NB4 (cell line): ENCODE data around the gene AP2B1.

Experiments used
- TF ChIP-seq, protein P1 (sequence below): IDR thresholded peaks from one replicate; pipeline ENCODE4 v1.5.1; 2012; ENCODE audit warnings: low read depth, low read length
- TF ChIP-seq, protein P2 (sequence below): IDR thresholded peaks from 2 replicates; pipeline ENCODE4 v1.6.1; 2011; ENCODE audit warnings: low read depth, low read length

DNA sequence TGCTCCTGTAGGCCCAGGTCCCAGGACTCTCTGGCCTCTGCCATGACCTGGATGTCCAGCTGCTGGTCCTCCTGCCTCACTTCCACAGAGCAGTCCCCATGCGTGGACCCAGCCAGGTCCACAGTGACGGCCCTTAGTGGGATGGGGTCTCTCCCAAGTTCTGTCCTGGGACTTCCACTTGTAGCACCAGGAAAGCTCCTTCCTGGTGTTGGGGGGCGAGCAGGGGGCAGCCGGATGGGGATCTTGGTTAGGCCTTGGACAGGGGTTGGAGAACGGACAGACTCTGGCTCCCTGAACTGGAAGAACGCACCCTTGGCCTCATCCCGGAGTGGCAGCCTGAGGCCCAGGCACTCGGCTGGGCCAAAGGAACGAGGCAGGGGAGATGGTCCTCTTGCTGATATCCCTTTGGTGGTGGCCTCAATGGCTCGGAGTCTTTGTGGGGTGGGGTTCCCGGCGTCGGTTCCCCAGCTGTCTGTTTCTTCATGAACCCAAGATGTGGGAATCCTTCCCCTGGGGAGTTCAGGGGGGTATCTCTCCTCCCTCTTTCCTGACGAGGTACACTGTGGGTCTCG is 158.7 kb downstream of the AP2B1 start:
- TF ChIP-seq, protein P1, sequence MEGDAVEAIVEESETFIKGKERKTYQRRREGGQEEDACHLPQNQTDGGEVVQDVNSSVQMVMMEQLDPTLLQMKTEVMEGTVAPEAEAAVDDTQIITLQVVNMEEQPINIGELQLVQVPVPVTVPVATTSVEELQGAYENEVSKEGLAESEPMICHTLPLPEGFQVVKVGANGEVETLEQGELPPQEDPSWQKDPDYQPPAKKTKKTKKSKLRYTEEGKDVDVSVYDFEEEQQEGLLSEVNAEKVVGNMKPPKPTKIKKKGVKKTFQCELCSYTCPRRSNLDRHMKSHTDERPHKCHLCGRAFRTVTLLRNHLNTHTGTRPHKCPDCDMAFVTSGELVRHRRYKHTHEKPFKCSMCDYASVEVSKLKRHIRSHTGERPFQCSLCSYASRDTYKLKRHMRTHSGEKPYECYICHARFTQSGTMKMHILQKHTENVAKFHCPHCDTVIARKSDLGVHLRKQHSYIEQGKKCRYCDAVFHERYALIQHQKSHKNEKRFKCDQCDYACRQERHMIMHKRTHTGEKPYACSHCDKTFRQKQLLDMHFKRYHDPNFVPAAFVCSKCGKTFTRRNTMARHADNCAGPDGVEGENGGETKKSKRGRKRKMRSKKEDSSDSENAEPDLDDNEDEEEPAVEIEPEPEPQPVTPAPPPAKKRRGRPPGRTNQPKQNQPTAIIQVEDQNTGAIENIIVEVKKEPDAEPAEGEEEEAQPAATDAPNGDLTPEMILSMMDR, result no peak
- TF ChIP-seq, protein P2, sequence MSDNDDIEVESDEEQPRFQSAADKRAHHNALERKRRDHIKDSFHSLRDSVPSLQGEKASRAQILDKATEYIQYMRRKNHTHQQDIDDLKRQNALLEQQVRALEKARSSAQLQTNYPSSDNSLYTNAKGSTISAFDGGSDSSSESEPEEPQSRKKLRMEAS, result no peak
